NB4 (cell line): ENCODE measurements around the gene MMP13.

Experiments used
- MYC ChIP-seq: IDR thresholded peaks from 2 replicates; pipeline ENCODE4 v1.6.1; 2011; ENCODE audit warnings: low read depth, low read length
- POLR2A ChIP-seq: IDR thresholded peaks from 2 replicates; pipeline ENCODE4 v1.6.1; 2011; ENCODE audit warnings: mild to moderate bottlenecking; ENCODE audit not compliant: insufficient read length; ENCODE audit errors: extremely low read depth
- TF ChIP-seq, protein P1 (sequence below): IDR thresholded peaks from one replicate; pipeline ENCODE4 v1.5.1; 2012; ENCODE audit warnings: low read depth, low read length
- TF ChIP-seq, protein P2 (sequence below): IDR thresholded peaks from 2 replicates; pipeline ENCODE4 v1.6.1; 2011; ENCODE audit warnings: low read depth, low read length

DNA sequence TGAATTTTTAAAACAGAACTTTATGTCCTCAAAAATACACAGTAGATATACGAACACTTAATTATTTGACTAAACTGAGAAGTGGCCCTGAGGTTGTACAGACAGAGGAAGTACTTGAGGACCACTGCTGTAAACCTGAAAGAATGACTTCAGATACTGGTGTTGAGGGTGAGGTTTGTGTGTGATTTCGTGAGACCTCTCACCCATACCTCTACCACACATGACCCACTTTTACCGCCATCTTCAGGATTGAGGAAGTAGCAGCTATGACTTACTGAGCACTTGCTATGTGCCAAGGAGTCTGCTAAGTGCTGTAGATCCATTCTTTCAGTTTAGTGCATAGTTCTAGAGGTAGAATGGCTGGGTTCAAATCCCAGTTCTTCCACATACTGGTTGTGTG, 21.9 kb downstream of the MMP13 start:
- TF ChIP-seq MYC (no peak), POLR2A (no peak)
- TF ChIP-seq, protein P1, sequence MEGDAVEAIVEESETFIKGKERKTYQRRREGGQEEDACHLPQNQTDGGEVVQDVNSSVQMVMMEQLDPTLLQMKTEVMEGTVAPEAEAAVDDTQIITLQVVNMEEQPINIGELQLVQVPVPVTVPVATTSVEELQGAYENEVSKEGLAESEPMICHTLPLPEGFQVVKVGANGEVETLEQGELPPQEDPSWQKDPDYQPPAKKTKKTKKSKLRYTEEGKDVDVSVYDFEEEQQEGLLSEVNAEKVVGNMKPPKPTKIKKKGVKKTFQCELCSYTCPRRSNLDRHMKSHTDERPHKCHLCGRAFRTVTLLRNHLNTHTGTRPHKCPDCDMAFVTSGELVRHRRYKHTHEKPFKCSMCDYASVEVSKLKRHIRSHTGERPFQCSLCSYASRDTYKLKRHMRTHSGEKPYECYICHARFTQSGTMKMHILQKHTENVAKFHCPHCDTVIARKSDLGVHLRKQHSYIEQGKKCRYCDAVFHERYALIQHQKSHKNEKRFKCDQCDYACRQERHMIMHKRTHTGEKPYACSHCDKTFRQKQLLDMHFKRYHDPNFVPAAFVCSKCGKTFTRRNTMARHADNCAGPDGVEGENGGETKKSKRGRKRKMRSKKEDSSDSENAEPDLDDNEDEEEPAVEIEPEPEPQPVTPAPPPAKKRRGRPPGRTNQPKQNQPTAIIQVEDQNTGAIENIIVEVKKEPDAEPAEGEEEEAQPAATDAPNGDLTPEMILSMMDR: no peak
- TF ChIP-seq, protein P2, sequence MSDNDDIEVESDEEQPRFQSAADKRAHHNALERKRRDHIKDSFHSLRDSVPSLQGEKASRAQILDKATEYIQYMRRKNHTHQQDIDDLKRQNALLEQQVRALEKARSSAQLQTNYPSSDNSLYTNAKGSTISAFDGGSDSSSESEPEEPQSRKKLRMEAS: no peak
